WTC11 (cell line): Measurements from ENCODE around the gene NDUFS2. TPM values are rescaled to one million over a fixed set of nuclear protein-coding genes. Genes with fewer than 3 reads are reported as not detected.
A peak's percentile ranks its signal among the peaks of the same experiment; 100 is the strongest.

Experiments
- ATAC-seq: fragments of 200-7000 bp; cut with Tn5 transposase; 2 replicates; pipeline ENCODE4 v1.10.0; 2021; ENCODE audit warnings: mild to moderate bottlenecking, moderate library complexity
- CTCF ChIA-PET: fragments of 300-600 bp; sonication (Branson Sonifier 250); formaldehyde crosslinking; loops from one replicate; lab custom pipeline; 2021; ENCODE audit warnings: antibody characterized with exemption; lab: Charles Lee
- POLR2A ChIA-PET: fragments of 350-600 bp; sonication (Branson Sonifier 250); formaldehyde crosslinking; loops from one replicate; lab custom pipeline; 2021; ENCODE audit warnings: antibody characterized with exemption; lab: Charles Lee
- DNase-seq: peaks from one replicate; pipeline ENCODE4 v3.0.0; 2021; ENCODE audit warnings: low spot score
- H3K27ac Mint-ChIP-seq: 2 replicates; pipeline ENCODE4 v1.8.0; 2021; ENCODE audit warnings: mixed read lengths
- H3K27me3 Mint-ChIP-seq: 2 replicates; pipeline ENCODE4 v1.8.0; 2021; ENCODE audit warnings: low read depth, mild to moderate bottlenecking, moderate library complexity, mixed read lengths
- H3K36me3 Mint-ChIP-seq: 2 replicates; pipeline ENCODE4 v1.8.0; 2021; ENCODE audit warnings: mixed read lengths
- H3K4me1 Mint-ChIP-seq: 2 replicates; pipeline ENCODE4 v1.8.0; 2022; ENCODE audit warnings: mixed read lengths
- H3K4me3 Mint-ChIP-seq: 2 replicates; pipeline ENCODE4 v1.8.0; 2021; ENCODE audit warnings: mild to moderate bottlenecking, moderate library complexity, mixed read lengths
- H3K9me3 Mint-ChIP-seq: 2 replicates; pipeline ENCODE4 v1.8.0; 2021; ENCODE audit warnings: mixed read lengths
- FOXP1 ChIP-seq: sonication (generic); formaldehyde crosslinking; IDR thresholded peaks from 2 replicates; pipeline ENCODE4 v1.8.0; 2022; ENCODE audit warnings: missing genetic modification reagents, mild to moderate bottlenecking, moderate library complexity, borderline replicate concordance
- FOXP4 ChIP-seq: sonication (generic); formaldehyde crosslinking; IDR thresholded peaks from 2 replicates; pipeline ENCODE4 v1.8.0; 2022; ENCODE audit warnings: mild to moderate bottlenecking, missing genetic modification reagents
- HMGA2 ChIP-seq: fragments of 250-450 bp; sonication (Bioruptor Pico); IDR thresholded peaks from 2 replicates; pipeline ENCODE4 v1.4.0; 2021; ENCODE audit warnings: mild to moderate bottlenecking, moderate library complexity
- IRF2 ChIP-seq: sonication (generic); formaldehyde crosslinking; IDR thresholded peaks from 2 replicates; pipeline ENCODE4 v1.8.0; 2022; ENCODE audit warnings: low read depth, missing genetic modification reagents, borderline replicate concordance
- JUN ChIP-seq: sonication (generic); formaldehyde crosslinking; IDR thresholded peaks from 2 replicates; pipeline ENCODE4 v1.8.0; 2023; ENCODE audit warnings: mild to moderate bottlenecking, missing genetic modification reagents
- MYBL2 ChIP-seq: sonication (generic); formaldehyde crosslinking; IDR thresholded peaks from 2 replicates; pipeline ENCODE4 v1.8.1; 2023; ENCODE audit warnings: mild to moderate bottlenecking, moderate library complexity, missing genetic modification reagents
- PRRX2 ChIP-seq: fragments of 250-450 bp; sonication (Bioruptor Pico); IDR thresholded peaks from 2 replicates; pipeline ENCODE4 v1.8.0; 2021; ENCODE audit warnings: mild to moderate bottlenecking
- TCF7 ChIP-seq: sonication (generic); formaldehyde crosslinking; IDR thresholded peaks from 2 replicates; pipeline ENCODE4 v1.8.0; 2022; ENCODE audit warnings: mild to moderate bottlenecking, low read depth, missing genetic modification reagents, moderate library complexity
- TP53 ChIP-seq: sonication (generic); formaldehyde crosslinking; IDR thresholded peaks from 2 replicates; pipeline ENCODE4 v1.8.1; 2023; ENCODE audit warnings: mild to moderate bottlenecking, missing genetic modification reagents
- ZNF423 ChIP-seq: fragments of 250-450 bp; sonication (Bioruptor Pico); IDR thresholded peaks from 2 replicates; pipeline ENCODE4 v2.1.2; 2022; ENCODE audit warnings: mild to moderate bottlenecking, moderate library complexity
- ZNF671 ChIP-seq: fragments of 250-450 bp; sonication (Bioruptor Pico); IDR thresholded peaks from 2 replicates; pipeline ENCODE4 v1.8.0; 2021; ENCODE audit warnings: mild to moderate bottlenecking
- total RNA-seq: library from RNA; stranded (reverse); gene quantifications from 3 replicates; pipeline ENCODE4 v1.2.3, GENCODE V29; 2021
- TF ChIP-seq, protein P1 (sequence below): sonication (generic); formaldehyde crosslinking; conservative IDR thresholded peaks from 2 replicates; pipeline ENCODE4 v1.8.1; 2023; ENCODE audit warnings: mild to moderate bottlenecking, low read depth, missing genetic modification reagents, moderate library complexity
- TF ChIP-seq, protein P2 (sequence below): sonication (generic); formaldehyde crosslinking; IDR thresholded peaks from 2 replicates; pipeline ENCODE4 v1.8.0; 2023; ENCODE audit warnings: missing genetic modification reagents
- TF ChIP-seq, protein P3 (sequence below): sonication (generic); formaldehyde crosslinking; IDR thresholded peaks from 2 replicates; pipeline ENCODE4 v1.8.0; 2022; ENCODE audit warnings: missing genetic modification reagents

NDUFS2 gene
- total RNA-seq, 1 experiment from 2014 or later, result 108 TPM

DNA sequence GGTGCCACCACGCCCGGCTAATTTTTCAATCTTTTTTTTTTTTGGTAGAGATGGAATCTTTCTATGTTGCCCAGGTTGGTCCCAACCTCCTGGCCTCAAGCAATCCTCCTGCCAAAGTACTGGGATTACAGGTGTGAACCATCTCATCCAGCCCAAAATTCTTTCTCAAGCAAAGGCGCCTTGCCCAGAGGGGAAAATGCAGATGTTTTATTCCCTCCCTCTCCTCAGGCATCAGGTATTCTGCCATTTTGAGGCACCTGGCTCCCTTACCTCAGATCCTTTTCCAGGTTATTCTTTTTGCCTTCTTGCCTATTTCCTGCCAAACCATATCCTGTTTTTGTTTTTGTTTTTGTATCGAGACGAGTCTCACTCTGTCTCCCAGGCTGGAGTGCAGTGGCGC is 13.8 kb upstream of the NDUFS2 start (continued):
- TF ChIP-seq, protein P1, sequence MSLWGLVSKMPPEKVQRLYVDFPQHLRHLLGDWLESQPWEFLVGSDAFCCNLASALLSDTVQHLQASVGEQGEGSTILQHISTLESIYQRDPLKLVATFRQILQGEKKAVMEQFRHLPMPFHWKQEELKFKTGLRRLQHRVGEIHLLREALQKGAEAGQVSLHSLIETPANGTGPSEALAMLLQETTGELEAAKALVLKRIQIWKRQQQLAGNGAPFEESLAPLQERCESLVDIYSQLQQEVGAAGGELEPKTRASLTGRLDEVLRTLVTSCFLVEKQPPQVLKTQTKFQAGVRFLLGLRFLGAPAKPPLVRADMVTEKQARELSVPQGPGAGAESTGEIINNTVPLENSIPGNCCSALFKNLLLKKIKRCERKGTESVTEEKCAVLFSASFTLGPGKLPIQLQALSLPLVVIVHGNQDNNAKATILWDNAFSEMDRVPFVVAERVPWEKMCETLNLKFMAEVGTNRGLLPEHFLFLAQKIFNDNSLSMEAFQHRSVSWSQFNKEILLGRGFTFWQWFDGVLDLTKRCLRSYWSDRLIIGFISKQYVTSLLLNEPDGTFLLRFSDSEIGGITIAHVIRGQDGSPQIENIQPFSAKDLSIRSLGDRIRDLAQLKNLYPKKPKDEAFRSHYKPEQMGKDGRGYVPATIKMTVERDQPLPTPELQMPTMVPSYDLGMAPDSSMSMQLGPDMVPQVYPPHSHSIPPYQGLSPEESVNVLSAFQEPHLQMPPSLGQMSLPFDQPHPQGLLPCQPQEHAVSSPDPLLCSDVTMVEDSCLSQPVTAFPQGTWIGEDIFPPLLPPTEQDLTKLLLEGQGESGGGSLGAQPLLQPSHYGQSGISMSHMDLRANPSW (CRISPR knock-in tag), result no peak
- no peak for TF ChIP-seq IRF2 (CRISPR knock-in tag)
- no peak for TF ChIP-seq JUN (CRISPR knock-in tag)
- TF ChIP-seq TCF7 (CRISPR knock-in tag), result no peak
- TF ChIP-seq, protein P2, sequence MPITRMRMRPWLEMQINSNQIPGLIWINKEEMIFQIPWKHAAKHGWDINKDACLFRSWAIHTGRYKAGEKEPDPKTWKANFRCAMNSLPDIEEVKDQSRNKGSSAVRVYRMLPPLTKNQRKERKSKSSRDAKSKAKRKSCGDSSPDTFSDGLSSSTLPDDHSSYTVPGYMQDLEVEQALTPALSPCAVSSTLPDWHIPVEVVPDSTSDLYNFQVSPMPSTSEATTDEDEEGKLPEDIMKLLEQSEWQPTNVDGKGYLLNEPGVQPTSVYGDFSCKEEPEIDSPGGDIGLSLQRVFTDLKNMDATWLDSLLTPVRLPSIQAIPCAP, result no peak
- no peak for TF ChIP-seq ZNF423 (CRISPR knock-in tag)

GRCh38 chr1:161189036-161189435 is 13.1 kb upstream of the NDUFS2 start:
- no peak for DNase-seq
- Mint-ChIP-seq H3K4me3 (no peak overlapping the region), H3K36me3 (0 out of 2 replicates have a peak, but pooled peaks cover 3% of the 10 kb centered on the region), H3K27ac (no peak overlapping the region), H3K27me3 (no peaks in the 10 kb centered on the region), H3K4me1 (peaks cover 15% of the 10 kb centered on the region), H3K9me3 (no peaks in the 10 kb centered on the region)
- POLR2A ChIA-PET, result no interaction called here
- CTCF ChIA-PET, result no interaction called here
- no peak for ATAC-seq
- TF ChIP-seq PRRX2 (CRISPR knock-in tag) (no peak), TP53 (CRISPR knock-in tag) (no peak)

DNA sequence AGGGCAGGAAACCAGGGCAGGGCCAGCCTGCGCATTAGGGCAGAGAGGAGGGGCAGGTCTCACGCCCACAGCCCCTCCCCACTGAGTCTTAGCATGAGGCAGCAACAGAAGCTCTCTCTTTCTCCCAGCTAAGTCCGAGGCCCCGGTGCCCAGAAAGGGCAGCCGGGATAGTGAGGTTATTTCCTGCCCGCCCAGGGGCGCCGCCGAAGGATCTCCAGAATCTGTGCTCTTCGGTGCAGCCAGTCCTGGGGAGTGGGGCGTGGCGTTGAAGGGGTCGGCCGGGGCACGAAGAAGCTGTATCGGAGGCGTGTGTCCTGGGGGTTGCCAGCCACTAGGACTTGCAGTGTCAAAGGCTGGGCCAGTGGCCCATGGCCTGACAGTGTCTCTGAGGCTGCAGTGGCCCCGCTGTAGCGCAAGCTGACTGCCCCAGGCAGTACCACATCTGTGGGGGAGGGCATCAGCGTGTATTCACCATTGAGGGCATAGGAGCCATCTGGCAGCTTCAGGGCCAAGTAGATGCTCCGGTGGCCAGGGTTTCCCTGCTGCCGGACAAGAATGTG is 11.1 kb upstream of the NDUFS2 start:
- H3K27ac Mint-ChIP-seq, result no peak overlapping the region
- peak overlapping the region; percentile 16; the same call in 1 of the 2 replicates for H3K4me3 Mint-ChIP-seq
- ATAC-seq (peak; percentile 74), DNase-seq (no peak)
- no peaks in the 10 kb centered on the region for H3K27me3 Mint-ChIP-seq
- peaks cover 11% of the 10 kb centered on the region for H3K4me1 Mint-ChIP-seq
- no peaks in the 10 kb centered on the region for H3K9me3 Mint-ChIP-seq
- ChIA-PET POLR2A (no interaction called here), CTCF (interaction anchor here (0.6 to 3.2 kb wide), 12 partner anchors 10 to 201 kb away, joined by 3 to 22 read pairs (median 4); partner anchors contain the start of genes B4GALT3, NDUFS2, PCP4L1 and PPOX)
- no peak for TF ChIP-seq MYBL2
- no peak for TF ChIP-seq FOXP1 (CRISPR knock-in tag)
- no peak for TF ChIP-seq FOXP4 (CRISPR knock-in tag)
- TF ChIP-seq HMGA2 (CRISPR knock-in tag), result no peak
- no peak for TF ChIP-seq ZNF671 (CRISPR knock-in tag)
- TF ChIP-seq, protein P3, sequence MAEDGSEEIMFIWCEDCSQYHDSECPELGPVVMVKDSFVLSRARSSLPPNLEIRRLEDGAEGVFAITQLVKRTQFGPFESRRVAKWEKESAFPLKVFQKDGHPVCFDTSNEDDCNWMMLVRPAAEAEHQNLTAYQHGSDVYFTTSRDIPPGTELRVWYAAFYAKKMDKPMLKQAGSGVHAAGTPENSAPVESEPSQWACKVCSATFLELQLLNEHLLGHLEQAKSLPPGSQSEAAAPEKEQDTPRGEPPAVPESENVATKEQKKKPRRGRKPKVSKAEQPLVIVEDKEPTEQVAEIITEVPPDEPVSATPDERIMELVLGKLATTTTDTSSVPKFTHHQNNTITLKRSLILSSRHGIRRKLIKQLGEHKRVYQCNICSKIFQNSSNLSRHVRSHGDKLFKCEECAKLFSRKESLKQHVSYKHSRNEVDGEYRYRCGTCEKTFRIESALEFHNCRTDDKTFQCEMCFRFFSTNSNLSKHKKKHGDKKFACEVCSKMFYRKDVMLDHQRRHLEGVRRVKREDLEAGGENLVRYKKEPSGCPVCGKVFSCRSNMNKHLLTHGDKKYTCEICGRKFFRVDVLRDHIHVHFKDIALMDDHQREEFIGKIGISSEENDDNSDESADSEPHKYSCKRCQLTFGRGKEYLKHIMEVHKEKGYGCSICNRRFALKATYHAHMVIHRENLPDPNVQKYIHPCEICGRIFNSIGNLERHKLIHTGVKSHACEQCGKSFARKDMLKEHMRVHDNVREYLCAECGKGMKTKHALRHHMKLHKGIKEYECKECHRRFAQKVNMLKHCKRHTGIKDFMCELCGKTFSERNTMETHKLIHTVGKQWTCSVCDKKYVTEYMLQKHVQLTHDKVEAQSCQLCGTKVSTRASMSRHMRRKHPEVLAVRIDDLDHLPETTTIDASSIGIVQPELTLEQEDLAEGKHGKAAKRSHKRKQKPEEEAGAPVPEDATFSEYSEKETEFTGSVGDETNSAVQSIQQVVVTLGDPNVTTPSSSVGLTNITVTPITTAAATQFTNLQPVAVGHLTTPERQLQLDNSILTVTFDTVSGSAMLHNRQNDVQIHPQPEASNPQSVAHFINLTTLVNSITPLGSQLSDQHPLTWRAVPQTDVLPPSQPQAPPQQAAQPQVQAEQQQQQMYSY (CRISPR knock-in tag), result peak; percentile 83
- H3K36me3 Mint-ChIP-seq, result 0 out of 2 replicates have a peak, but pooled peaks cover 3% of the 10 kb centered on the region
